Transverse colon (tissue), 4 donors: ENCODE measurements around the gene MTX1. TPM values are rescaled to one million over a fixed set of nuclear protein-coding genes. Genes with fewer than 3 reads are reported as not detected.
"Not testable (repeated sequence)": the region's sequence is repeated elsewhere in the genome, so short reads cannot be mapped to it uniquely, and the experiment has no call there.

Source experiments
- DNase-seq: peaks from one replicate; pipeline ENCODE4 v3.0.0-alpha.2; 2019
- H3K27ac ChIP-seq, 4 donors: fragments of 200-600 bp; sonication (generic); 2 replicates each; pipeline ENCODE4 v1.5.1; 2016 to 2018; ENCODE audit warnings: inconsistent platforms in 4 of 4
- H3K27me3 ChIP-seq: fragments of 200-600 bp; sonication (generic); 2 replicates; pipeline ENCODE4 v1.5.1; 2017; ENCODE audit warnings: inconsistent platforms
- H3K36me3 ChIP-seq, 4 donors: fragments of 200-600 bp; sonication (generic); 2 replicates each; pipeline ENCODE4 v1.5.1; 2017 to 2019; ENCODE audit warnings: inconsistent platforms in 4 of 4
- H3K4me1 ChIP-seq, 4 donors: fragments of 200-600 bp; sonication (generic); 2 replicates each; pipeline ENCODE4 v1.5.1; 2017 to 2020; ENCODE audit warnings: inconsistent platforms in 4 of 4
- H3K4me3 ChIP-seq, 4 donors: fragments of 200-600 bp; sonication (generic); 1 replicate in 1 of 4; 2 replicates in 3 of 4; pipeline versions ENCODE4 v1.5.1 to v1.6.1; 2017 to 2019; ENCODE audit warnings: inconsistent platforms in 4 of 4
- H3K9me3 ChIP-seq, 2 donors: fragments of 200-600 bp; sonication (generic); 2 replicates each; pipeline ENCODE4 v1.5.1; 2017 to 2019; ENCODE audit warnings: inconsistent platforms in 2 of 2
- CTCF ChIP-seq, 5 experiments: fragments of 200-600 bp in 3 of 5; fragments of 450-650 bp in 2 of 5; sonication (generic) in 3 of 5; IDR thresholded peaks; 1 replicate in 2 of 5; 2 replicates in 3 of 5; pipeline ENCODE4 v1.5.1; 2016 to 2017; ENCODE audit warnings: antibody characterized with exemption in 5 of 5, inconsistent platforms in 3 of 5, mild to moderate bottlenecking in 2 of 5, moderate library complexity in 1 of 5
- EP300 ChIP-seq: sonication (generic); formaldehyde crosslinking; IDR thresholded peaks from one replicate; pipeline ENCODE4 v1.6.1; 2017; ENCODE audit warnings: antibody characterized with exemption, low read depth
- POLR2A ChIP-seq: fragments of 450-650 bp; IDR thresholded peaks from one replicate; pipeline ENCODE4 v1.6.1; 2016; ENCODE audit warnings: antibody characterized with exemption, mild to moderate bottlenecking, moderate library complexity
- POLR2AphosphoS5 ChIP-seq, 3 donors: sonication (generic); formaldehyde crosslinking; IDR thresholded peaks; one replicate each; pipeline ENCODE4 v1.6.1; 2016; ENCODE audit warnings: antibody characterized with exemption in 3 of 3
- WGBS, 2 donors: methylation state at CpG; one replicate each; pipeline ENCODE4 v1.1.5; 2018; ENCODE audit warnings: low coverage in 1 of 2; 5-methylcytosine and 5-hydroxymethylcytosine counted together
- in situ Hi-C, 4 donors: fragments of 200-750 bp; cut with MboI; loops; one replicate each; pipeline versions ENCODE4 v1.15.0 to v1.15.1; 2017; ENCODE audit warnings: low sequenced_read_pairs in 3 of 4, low pct_ligation_motif_present in 1 of 4, low pct_unique_long_range_greater_than_20kb in 1 of 4
- intact Hi-C: fragments of 100-400 bp; cut with DNase I; formaldehyde crosslinking; loops from one replicate; pipeline ENCODE4 v1.15.1; 2023; ENCODE audit warnings: low total_unique reads
- total RNA-seq, 4 donors: library from RNA; depleted of rRNA; stranded (reverse); fragments of >200 nt; gene quantifications; one replicate each; pipeline ENCODE4 v1.1.0, GENCODE V29; 2016

The MTX1 gene
- 10 to 100 TPM; 24.3 to 64.0 (median 46.0) TPM for total RNA-seq

- WGBS, 2 donors: 0% methylated on average over 48 of the region's 64 CpGs; no CpG with 5 or more reads in 1 of the 2 donors
- no peaks in the 10 kb centered on the region for H3K9me3 ChIP-seq
- intact Hi-C loops (loop anchor here (2.0 kb wide), 1 partner anchor 18 kb away; no protein-coding TSS in a partner anchor), in situ Hi-C loops (no loop called here)
- peak within 1 kb of the TSS; percentile 71 to 92 (median 84) for H3K4me3 ChIP-seq
- DNase-seq: peak; percentile 89
- TF ChIP-seq POLR2AphosphoS5 (IDR thresholded peaks at IDR 0.05) (peak; percentile 29 to 74 (median 62)), CTCF (IDR thresholded peaks at IDR 0.05) (no peak), EP300 (peak; percentile 45), POLR2A (peak; percentile 66)
- no peaks in the 10 kb centered on the region for H3K27me3 ChIP-seq
- H3K36me3 ChIP-seq: no peaks in the 10 kb centered on the region
- H3K27ac ChIP-seq: peak within 1 kb of the TSS; percentile 96 to 99 (median 98)
- peaks cover 24 to 29% (median 26%) of the 10 kb centered on the region in 4 donors for H3K4me1 ChIP-seq
Measured at GRCh38 chr1:155208541-155209311, at the start of gene MTX1. Gene MTX1, plus strand, starts transcription at chr1:155208695. Its CDS starts 110 bp downstream, at chr1:155208805.

GRCh38 chr1:155158991-155159390, 49.5 kb upstream of the MTX1 start:
- Histone ChIP-seq H3K27ac (no peak overlapping the region), H3K27me3 (no peaks in the 10 kb centered on the region), H3K9me3 (no peaks in the 10 kb centered on the region), H3K4me3 (no peak overlapping the region), H3K4me1 (no peaks in the 10 kb centered on the region), H3K36me3 (no peaks in the 10 kb centered on the region)
- in situ Hi-C loops: loop anchor here in 1 of 4 donors (25.0 kb wide), 1 partner anchor 247 kb away; no protein-coding TSS in a partner anchor
- no peak for TF ChIP-seq POLR2AphosphoS5 (IDR thresholded peaks at IDR 0.05)
- TF ChIP-seq POLR2A: no peak
- no peak for TF ChIP-seq EP300
- no peak for TF ChIP-seq CTCF (IDR thresholded peaks at IDR 0.05)
- 75 to 76% methylated on average over 1 of the region's 1 CpG for WGBS, 2 donors
- DNase-seq: no peak
- intact Hi-C loops: no loop called here

GRCh38 chr1:155160128-155160527, 48.4 kb upstream of the MTX1 start:
- no peak for DNase-seq
- Histone ChIP-seq H3K27ac (no peak overlapping the region), H3K4me3 (no peak overlapping the region), H3K9me3 (no peaks in the 10 kb centered on the region), H3K36me3 (no peaks in the 10 kb centered on the region), H3K27me3 (no peaks in the 10 kb centered on the region), H3K4me1 (no peaks in the 10 kb centered on the region)
- intact Hi-C loops: no loop called here
- in situ Hi-C loops: loop anchor here in 2 of 4 donors (10.0 to 25.0 kb wide), 2 partner anchors 65 to 248 kb away; no protein-coding TSS in a partner anchor
- WGBS, 2 donors: 83 to 84% methylated on average over 5 to 8 of the region's 8 CpGs
- TF ChIP-seq EP300: no peak
- no peak for TF ChIP-seq POLR2AphosphoS5 (IDR thresholded peaks at IDR 0.05)
- TF ChIP-seq POLR2A: no peak

- H3K4me3 ChIP-seq, H3K36me3 ChIP-seq, intact Hi-C loops, DNase-seq, H3K27ac ChIP-seq, H3K27me3 ChIP-seq, H3K9me3 ChIP-seq: not testable (repeated sequence)
- H3K4me1 ChIP-seq: peaks cover 7 to 12% (median 8%) of the 10 kb centered on the region in 4 donors
- in situ Hi-C loops: loop anchor here in 2 of 4 donors (10.0 to 25.0 kb wide), 2 partner anchors 68 to 250 kb away; no protein-coding TSS in a partner anchor
- 93% methylated on average over 4 of the region's 6 CpGs; no CpG with 5 or more reads in 1 of the 2 donors for WGBS, 2 donors
Measured at GRCh38 chr1:155162631-155163030, 45.9 kb upstream of the MTX1 start.

- H3K9me3 ChIP-seq, H3K36me3 ChIP-seq, H3K4me3 ChIP-seq, H3K27ac ChIP-seq, intact Hi-C loops, H3K27me3 ChIP-seq, DNase-seq: not testable (repeated sequence)
- in situ Hi-C loops: loop anchor here in 2 of 4 donors (10.0 to 25.0 kb wide), 2 partner anchors 69 to 251 kb away; no protein-coding TSS in a partner anchor
- peaks cover 9 to 17% (median 11%) of the 10 kb centered on the region in 4 donors for H3K4me1 ChIP-seq
- 94% methylated on average over 2 to 4 of the region's 4 CpGs for WGBS, 2 donors
Measured at GRCh38 chr1:155163785-155164184, 44.7 kb upstream of the MTX1 start.

- WGBS, 2 donors: 89 to 95% methylated on average over 6 to 11 of the region's 11 CpGs
- intact Hi-C loops, DNase-seq, H3K27me3 ChIP-seq, H3K27ac ChIP-seq, H3K4me3 ChIP-seq, H3K36me3 ChIP-seq, H3K9me3 ChIP-seq: not testable (repeated sequence)
- peaks cover 9 to 17% (median 11%) of the 10 kb centered on the region in 4 donors for H3K4me1 ChIP-seq
- in situ Hi-C loops: loop anchor here (5.0 to 25.0 kb wide), 3 partner anchors 70 to 252 kb away; no protein-coding TSS in a partner anchor
Measured at GRCh38 chr1:155164625-155165024, 43.9 kb upstream of the MTX1 start.
